Esophagus (tissue), 2 donors: ENCODE results near the gene SEMA4A. TPM values are rescaled to one million over a fixed set of nuclear protein-coding genes. Genes with fewer than 3 reads are reported as not detected.

Source experiments
- H3K27ac ChIP-seq, 2 donors: one replicate each; pipeline ENCODE4 v1.5.1; 2013; ENCODE audit warnings: low read depth in 2 of 2, mild to moderate bottlenecking in 2 of 2, inconsistent platforms in 1 of 2, low read length in 1 of 2, moderate library complexity in 1 of 2
- H3K27me3 ChIP-seq, 2 donors: one replicate each; pipeline ENCODE4 v1.6.1; 2013; ENCODE audit warnings: low read length in 2 of 2, control low read depth in 1 of 2, mild to moderate bottlenecking in 1 of 2; ENCODE audit not compliant: insufficient read depth in 2 of 2, control insufficient read depth in 1 of 2
- H3K36me3 ChIP-seq, 2 donors: one replicate each; pipeline ENCODE4 v1.6.1; 2013; ENCODE audit warnings: low read length in 1 of 2; ENCODE audit not compliant: control insufficient read depth in 2 of 2, insufficient read depth in 2 of 2
- H3K4me1 ChIP-seq, 2 donors: one replicate each; pipeline ENCODE4 v1.6.1; 2013; ENCODE audit warnings: low read length in 1 of 2; ENCODE audit not compliant: control insufficient read depth in 2 of 2, insufficient read depth in 2 of 2
- H3K4me3 ChIP-seq, 2 donors: one replicate each; pipeline ENCODE4 v1.5.1; 2013; ENCODE audit warnings: low read length in 2 of 2, mild to moderate bottlenecking in 2 of 2, low read depth in 1 of 2, moderate library complexity in 1 of 2
- H3K9me3 ChIP-seq, 2 donors: one replicate each; pipeline ENCODE4 v1.6.1; 2013; ENCODE audit warnings: mild to moderate bottlenecking in 2 of 2, low read depth in 1 of 2, low read length in 1 of 2, moderate library complexity in 1 of 2; ENCODE audit not compliant: control insufficient read depth in 2 of 2, insufficient read depth in 1 of 2
- whole genome bisulfite sequencing, 2 donors: extraction: QIAGEN DNeasy Blood & Tissue Kit; methylation state at CpG; one replicate each; pipeline ENCODE4 v1.1.7; 2013; 5-methylcytosine and 5-hydroxymethylcytosine counted together
- polyA plus RNA-seq, 2 donors: library from polyadenylated mRNA; stranded (reverse); fragments of 200-250 nt; gene quantifications; one replicate each; pipeline ENCODE4 v1.2.3, GENCODE V29; 2013
- donor health status: healthy with polysubstance abuse.
- donor health status: Bipolar disorder and iron deficiency.

The SEMA4A gene
- 10 to 100 TPM; 23.8 to 24.9 TPM for polyA plus RNA-seq

GRCh38 chr1:156153362-156153761 is at the start of gene SEMA4A:
Gene SEMA4A, plus strand, starts transcription at chr1:156153585. Its CDS starts 994 bp downstream, at chr1:156154579.
- WGBS, 2 donors = 43 to 52% methylated on average over 10 of the region's 10 CpGs
- H3K9me3 ChIP-seq = no peaks in the 10 kb centered on the region
- H3K4me1 ChIP-seq = peaks cover 5 to 12% of the 10 kb centered on the region in 2 donors
- peak within 1 kb of the TSS; percentile 43 to 58 for H3K4me3 ChIP-seq
- H3K36me3 ChIP-seq = peaks cover 0 to 4% of the 10 kb centered on the region in 2 donors
- H3K27me3 ChIP-seq = no peaks in the 10 kb centered on the region
- H3K27ac ChIP-seq = peak within 1 kb of the TSS; percentile 64 to 92

- H3K27me3 ChIP-seq = no peaks in the 10 kb centered on the region
- no peaks in the 10 kb centered on the region for H3K9me3 ChIP-seq
- no peaks in the 10 kb centered on the region for H3K36me3 ChIP-seq
- no peak overlapping the region for H3K4me3 ChIP-seq
- 17 to 26% methylated on average over 15 of the region's 15 CpGs for WGBS, 2 donors
- peaks cover 37 to 40% of the 10 kb centered on the region in 2 donors for H3K4me1 ChIP-seq
- peak overlapping the region; percentile 90 to 99 for H3K27ac ChIP-seq
Measured at GRCh38 chr1:156104065-156104810, 49.1 kb upstream of the SEMA4A start.

GRCh38 chr1:156104861-156105832 is 48.2 kb upstream of the SEMA4A start:
- Histone ChIP-seq H3K4me1 (peaks cover 37 to 40% of the 10 kb centered on the region in 2 donors), H3K27ac (peak overlapping the region; percentile 90 to 99), H3K9me3 (no peaks in the 10 kb centered on the region), H3K27me3 (no peaks in the 10 kb centered on the region), H3K36me3 (no peaks in the 10 kb centered on the region), H3K4me3 (no peak overlapping the region)
- 19 to 38% methylated on average over 11 of the region's 11 CpGs for WGBS, 2 donors

GRCh38 chr1:156106624-156107488 is 46.5 kb upstream of the SEMA4A start:
- H3K9me3 ChIP-seq = no peaks in the 10 kb centered on the region
- 29 to 32% methylated on average over 14 of the region's 14 CpGs for WGBS, 2 donors
- H3K4me1 ChIP-seq = peaks cover 32 to 37% of the 10 kb centered on the region in 2 donors
- peak overlapping the region; percentile 90 to 99 for H3K27ac ChIP-seq
- peak overlapping the region in 1 of 2 donors; percentile 38 for H3K4me3 ChIP-seq
- H3K36me3 ChIP-seq = no peaks in the 10 kb centered on the region
- H3K27me3 ChIP-seq = no peaks in the 10 kb centered on the region

GRCh38 chr1:156108057-156108456 is 45.3 kb upstream of the SEMA4A start:
- no peaks in the 10 kb centered on the region for H3K9me3 ChIP-seq
- no peak overlapping the region for H3K27ac ChIP-seq
- no peak overlapping the region for H3K4me3 ChIP-seq
- no peaks in the 10 kb centered on the region for H3K27me3 ChIP-seq
- H3K36me3 ChIP-seq = no peaks in the 10 kb centered on the region
- WGBS, 2 donors = 68 to 74% methylated on average over 3 of the region's 3 CpGs
- H3K4me1 ChIP-seq = peaks cover 23 to 26% of the 10 kb centered on the region in 2 donors

- no peaks in the 10 kb centered on the region for H3K27me3 ChIP-seq
- H3K36me3 ChIP-seq = no peaks in the 10 kb centered on the region
- no peaks in the 10 kb centered on the region for H3K9me3 ChIP-seq
- no peak overlapping the region for H3K4me3 ChIP-seq
- H3K27ac ChIP-seq = peak overlapping the region; percentile 32 to 61
- 84 to 86% methylated on average over 6 of the region's 6 CpGs for WGBS, 2 donors
- peaks cover 20% of the 10 kb centered on the region in 2 donors for H3K4me1 ChIP-seq
Measured at GRCh38 chr1:156108664-156109241, 44.6 kb upstream of the SEMA4A start.

- whole genome bisulfite sequencing, 2 donors = 75 to 77% methylated on average over 2 of the region's 2 CpGs
- no peak overlapping the region for H3K27ac ChIP-seq
- H3K36me3 ChIP-seq = no peaks in the 10 kb centered on the region
- H3K27me3 ChIP-seq = no peaks in the 10 kb centered on the region
- peaks cover 6 to 9% of the 10 kb centered on the region in 2 donors for H3K4me1 ChIP-seq
- H3K4me3 ChIP-seq = no peak overlapping the region
- H3K9me3 ChIP-seq = no peaks in the 10 kb centered on the region
Measured at GRCh38 chr1:156110252-156110651, 43.1 kb upstream of the SEMA4A start.

- Histone ChIP-seq H3K4me3 (no peak overlapping the region), H3K27ac (no peak overlapping the region), H3K9me3 (no peaks in the 10 kb centered on the region), H3K4me1 (peaks cover 3 to 6% of the 10 kb centered on the region in 2 donors), H3K27me3 (no peaks in the 10 kb centered on the region), H3K36me3 (no peaks in the 10 kb centered on the region)
- WGBS, 2 donors = 58 to 62% methylated on average over 4 of the region's 4 CpGs
Measured at GRCh38 chr1:156111355-156111962, 41.9 kb upstream of the SEMA4A start.
